ENCODE measurements around the gene NFS1. TPM values are rescaled to one million over a fixed set of nuclear protein-coding genes. Genes with fewer than 3 reads are reported as not detected.

Gene NFS1
- total RNA-seq, 4 donors from 2014 or later = 16.8 to 40.0 (median 31.4) TPM

DNA sequence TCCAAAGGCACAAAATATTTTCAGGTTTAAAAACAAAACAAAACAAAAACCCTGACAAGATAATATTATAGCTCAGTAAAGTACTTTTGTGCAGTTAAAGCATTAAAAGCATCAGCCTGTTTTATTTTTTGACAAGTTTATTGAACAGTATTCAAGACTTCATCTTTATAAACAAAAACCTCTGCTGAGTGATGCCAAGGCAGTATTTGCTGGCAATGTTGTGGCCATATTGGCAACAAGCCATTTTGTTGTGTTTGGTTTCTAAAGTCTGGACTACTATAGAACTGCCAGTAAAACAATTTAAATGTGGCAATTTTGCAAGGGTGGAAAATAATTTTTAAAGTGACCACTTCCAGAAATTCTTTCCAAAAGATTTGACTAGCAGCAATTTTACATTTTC lies 50.3 kb downstream of the NFS1 start:
- Histone ChIP-seq H3K36me3 (peaks cover 0 to 14% of the 10 kb centered on the region in 2 donors), H3K27me3 (no peaks in the 10 kb centered on the region), H3K27ac (peak overlapping the region in 1 of 4 donors; percentile 20), H3K9me3 (no peaks in the 10 kb centered on the region), H3K4me1 (peaks cover 7 to 71% (median 8%) of the 10 kb centered on the region in 3 donors), H3K4me3 (no peak overlapping the region)
- TF ChIP-seq POLR2A (IDR thresholded peaks at IDR 0.05) (no peak), POLR2AphosphoS5 (IDR thresholded peaks at IDR 0.05) (no peak)
- ATAC-seq = no peak

DNA sequence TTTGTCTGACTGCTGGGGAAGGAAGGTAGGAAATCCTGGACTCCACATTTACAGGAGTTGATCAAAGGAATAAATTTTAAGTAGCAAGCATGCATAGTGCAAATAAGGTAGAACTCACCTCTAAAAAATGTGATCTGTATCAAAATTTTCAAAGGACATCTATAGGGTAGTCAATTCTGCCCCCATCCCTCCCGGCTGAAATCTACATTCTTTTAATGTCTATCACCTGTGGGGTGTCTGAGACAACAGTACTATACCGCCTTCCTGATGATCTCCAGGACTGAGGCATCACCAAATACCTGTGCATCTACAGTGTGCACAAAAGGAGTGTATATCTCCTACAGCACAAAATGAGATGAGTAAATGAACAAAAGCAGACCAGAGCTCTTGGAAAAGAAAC lies 54.3 kb downstream of the NFS1 start:
- 75 to 90% methylated on average over 2 of the region's 2 CpGs for WGBS, 2 donors (ENCODE audit: low coverage in 1 of 2)
- H3K4me3 ChIP-seq = no peak overlapping the region
- TF ChIP-seq EP300 (IDR thresholded peaks at IDR 0.05) (no peak), POLR2AphosphoS5 (IDR thresholded peaks at IDR 0.05) (no peak), POLR2A (IDR thresholded peaks at IDR 0.05) (no peak)
- TF ChIP-seq, protein P1, sequence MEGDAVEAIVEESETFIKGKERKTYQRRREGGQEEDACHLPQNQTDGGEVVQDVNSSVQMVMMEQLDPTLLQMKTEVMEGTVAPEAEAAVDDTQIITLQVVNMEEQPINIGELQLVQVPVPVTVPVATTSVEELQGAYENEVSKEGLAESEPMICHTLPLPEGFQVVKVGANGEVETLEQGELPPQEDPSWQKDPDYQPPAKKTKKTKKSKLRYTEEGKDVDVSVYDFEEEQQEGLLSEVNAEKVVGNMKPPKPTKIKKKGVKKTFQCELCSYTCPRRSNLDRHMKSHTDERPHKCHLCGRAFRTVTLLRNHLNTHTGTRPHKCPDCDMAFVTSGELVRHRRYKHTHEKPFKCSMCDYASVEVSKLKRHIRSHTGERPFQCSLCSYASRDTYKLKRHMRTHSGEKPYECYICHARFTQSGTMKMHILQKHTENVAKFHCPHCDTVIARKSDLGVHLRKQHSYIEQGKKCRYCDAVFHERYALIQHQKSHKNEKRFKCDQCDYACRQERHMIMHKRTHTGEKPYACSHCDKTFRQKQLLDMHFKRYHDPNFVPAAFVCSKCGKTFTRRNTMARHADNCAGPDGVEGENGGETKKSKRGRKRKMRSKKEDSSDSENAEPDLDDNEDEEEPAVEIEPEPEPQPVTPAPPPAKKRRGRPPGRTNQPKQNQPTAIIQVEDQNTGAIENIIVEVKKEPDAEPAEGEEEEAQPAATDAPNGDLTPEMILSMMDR (IDR thresholded peaks at IDR 0.05) = no peak

DNA sequence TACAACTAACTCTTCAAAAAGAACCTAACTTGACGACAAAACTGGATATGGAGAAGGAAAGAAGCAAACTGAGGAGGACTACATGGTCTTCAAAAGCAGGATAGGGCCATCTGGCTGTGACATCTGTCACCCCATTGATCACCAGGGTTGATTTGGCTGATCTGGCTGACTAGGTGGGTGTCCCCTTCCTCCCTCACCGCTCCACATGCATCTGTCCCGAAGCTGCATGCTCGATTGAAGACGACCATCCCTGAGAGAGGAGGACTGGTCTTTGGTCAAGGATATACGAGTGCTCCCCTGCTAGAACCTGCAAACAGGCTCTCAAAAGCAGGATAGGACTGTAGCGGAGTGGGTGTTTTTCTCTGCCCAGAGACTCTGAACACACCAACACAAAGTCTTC lies 56.1 kb downstream of the NFS1 start:
- H3K9me3 ChIP-seq = no peaks in the 10 kb centered on the region
- 70 to 84% methylated on average over 2 to 5 of the region's 7 CpGs for WGBS, 2 donors (ENCODE audit: low coverage in 1 of 2)
- no peak overlapping the region for H3K27ac ChIP-seq
- TF ChIP-seq, protein P1 (IDR thresholded peaks at IDR 0.05) = no peak
- H3K27me3 ChIP-seq = no peaks in the 10 kb centered on the region
- no peak overlapping the region for H3K4me3 ChIP-seq
- H3K36me3 ChIP-seq = no peaks in the 10 kb centered on the region
- ATAC-seq = no peak
- H3K4me1 ChIP-seq = peaks cover 0 to 48% (median 0%) of the 10 kb centered on the region in 3 donors

More for the DNA sequence above, 54.3 kb downstream of the NFS1 start:
- Histone ChIP-seq H3K27me3 (no peaks in the 10 kb centered on the region), H3K9me3 (no peaks in the 10 kb centered on the region), H3K4me1 (peaks cover 0 to 52% (median 7%) of the 10 kb centered on the region in 3 donors), H3K36me3 (no peaks in the 10 kb centered on the region), H3K27ac (no peak overlapping the region)
- no peak for ATAC-seq

DNA sequence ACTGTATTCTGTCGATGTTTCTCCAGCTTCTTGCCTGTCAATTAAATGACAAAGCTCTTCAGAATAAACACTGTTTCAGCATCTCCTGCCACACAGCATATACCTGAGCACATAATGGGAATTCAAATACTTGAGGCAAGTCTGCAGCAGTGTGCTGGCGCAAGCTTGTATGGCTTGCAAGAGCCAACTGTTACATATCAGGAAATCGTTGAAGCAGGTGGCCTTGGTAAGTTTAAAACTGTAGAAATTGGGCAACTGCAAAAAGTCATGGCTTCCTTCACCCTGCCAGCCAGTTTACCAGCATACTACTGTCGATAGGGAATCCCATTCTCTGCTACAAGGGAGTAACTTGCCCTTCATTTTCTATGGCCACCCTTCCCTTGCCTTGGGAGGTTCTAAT lies 57.4 kb downstream of the NFS1 start:
- no peak overlapping the region for H3K4me3 ChIP-seq
- no peak for TF ChIP-seq EP300 (IDR thresholded peaks at IDR 0.05)
- TF ChIP-seq, protein P1 (IDR thresholded peaks at IDR 0.05) = no peak
- TF ChIP-seq POLR2AphosphoS5 (IDR thresholded peaks at IDR 0.05) = no peak
- no peak for TF ChIP-seq POLR2A (IDR thresholded peaks at IDR 0.05)
- no peaks in the 10 kb centered on the region for H3K36me3 ChIP-seq
- H3K27me3 ChIP-seq = no peaks in the 10 kb centered on the region
- H3K9me3 ChIP-seq = no peaks in the 10 kb centered on the region
- no peak for ATAC-seq
- 91 to 97% methylated on average over 3 to 4 of the region's 4 CpGs for WGBS, 2 donors (ENCODE audit: low coverage in 1 of 2)
- no peak overlapping the region for H3K27ac ChIP-seq
- H3K4me1 ChIP-seq = peaks cover 0 to 40% (median 0%) of the 10 kb centered on the region in 3 donors

DNA sequence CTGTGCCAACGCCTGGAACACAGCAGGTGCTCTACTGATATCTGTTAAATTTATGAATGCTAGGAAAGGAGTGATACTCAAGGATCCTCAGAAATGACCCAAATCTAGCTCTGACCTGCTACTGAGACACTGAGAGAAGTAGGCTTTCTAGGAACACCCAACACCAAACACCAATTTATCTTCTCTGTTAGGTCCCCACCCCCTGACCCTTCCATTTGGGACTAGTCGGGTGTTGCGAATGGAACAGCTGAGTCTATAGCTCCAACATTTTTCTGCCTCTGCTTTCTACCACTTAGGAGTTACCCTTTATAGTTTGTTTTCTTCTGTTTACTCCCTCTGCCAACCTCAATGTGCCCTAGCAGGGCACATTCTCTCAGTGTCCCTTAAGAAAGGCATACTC lies 58.4 kb downstream of the NFS1 start:
- TF ChIP-seq POLR2A (IDR thresholded peaks at IDR 0.05) (no peak), EP300 (IDR thresholded peaks at IDR 0.05) (no peak), POLR2AphosphoS5 (IDR thresholded peaks at IDR 0.05) (no peak)
- TF ChIP-seq, protein P1 (IDR thresholded peaks at IDR 0.05) = no peak
- Histone ChIP-seq H3K36me3 (no peaks in the 10 kb centered on the region), H3K9me3 (no peaks in the 10 kb centered on the region), H3K4me1 (peaks cover 0 to 48% (median 0%) of the 10 kb centered on the region in 3 donors), H3K27me3 (no peaks in the 10 kb centered on the region), H3K4me3 (no peak overlapping the region), H3K27ac (no peak overlapping the region)
- 73 to 96% methylated on average over 3 of the region's 3 CpGs for WGBS, 2 donors (ENCODE audit: low coverage in 1 of 2)
- ATAC-seq = no peak
